Activated T-cell treated with anti-CD3 and anti-CD28 coated beads, Interleukin-2, amount 50 U/mL, for 1 hour (primary cell): ENCODE measurements around the gene TBC1D7.
"Not testable (repeated sequence)": the region's sequence is repeated elsewhere in the genome, so short reads cannot be mapped to it uniquely, and the experiment has no call there.

Source experiments
- DNase-seq: peaks from one replicate; pipeline ENCODE4 v3.0.0-alpha.2; 2020

TBC1D7 gene

GRCh38 chr6:13355999-13356785 lies 27.9 kb upstream of the TBC1D7 start:
- no peak for DNase-seq

- no peak for DNase-seq
Measured at GRCh38 chr6:13355043-13355945, 27.0 kb upstream of the TBC1D7 start.

- no peak for DNase-seq
Measured at GRCh38 chr6:13354331-13355042, 26.1 kb upstream of the TBC1D7 start.

- no peak for DNase-seq
Measured at GRCh38 chr6:13352165-13352564, 23.8 kb upstream of the TBC1D7 start.

GRCh38 chr6:13351271-13351670 lies 22.9 kb upstream of the TBC1D7 start:
- DNase-seq, result no peak

- DNase-seq, result no peak
Measured at GRCh38 chr6:13349811-13350506, 21.6 kb upstream of the TBC1D7 start.

- no peak for DNase-seq
Measured at GRCh38 chr6:13348334-13349113, 20.2 kb upstream of the TBC1D7 start.

- no peak for DNase-seq
Measured at GRCh38 chr6:13346245-13346644, 17.9 kb upstream of the TBC1D7 start.

- DNase-seq, result no peak
Measured at GRCh38 chr6:13342414-13343019, 14.2 kb upstream of the TBC1D7 start.

- DNase-seq, result no peak
Measured at GRCh38 chr6:13339863-13340630, 11.7 kb upstream of the TBC1D7 start.

GRCh38 chr6:13338038-13338437 lies 9.7 kb upstream of the TBC1D7 start:
- no peak for DNase-seq

GRCh38 chr6:13336553-13336952 lies 8.2 kb upstream of the TBC1D7 start:
- peak; percentile 74 for DNase-seq

GRCh38 chr6:13334953-13335352 lies 6.6 kb upstream of the TBC1D7 start:
- DNase-seq, result no peak

- DNase-seq, result no peak
Measured at GRCh38 chr6:13332349-13332706, 4.0 kb upstream of the TBC1D7 start.

GRCh38 chr6:13331516-13332348 lies 3.4 kb upstream of the TBC1D7 start:
- no peak for DNase-seq

GRCh38 chr6:13328875-13329183 lies 492 bp upstream of the TBC1D7 start:
- DNase-seq, result no peak

GRCh38 chr6:13327691-13328075 lies 654 bp downstream of the TBC1D7 start:
- DNase-seq, result no peak

GRCh38 chr6:13326031-13326586 lies 2.2 kb downstream of the TBC1D7 start:
- DNase-seq, result not testable (repeated sequence)

GRCh38 chr6:13319891-13320564 lies 8.3 kb downstream of the TBC1D7 start:
- no peak for DNase-seq
